MM.1S (cell line): ENCODE data around the gene LIPN.

ENCODE experiments used
- EZH2 ChIP-seq: fragments of 300-600 bp; sonication (generic); optimal IDR thresholded peaks from 2 replicates; pipeline ENCODE3; 2017; ENCODE audit warnings: low read depth, mild to moderate bottlenecking, antibody characterized with exemption, low read length, mixed read lengths
- EZH2phosphoT487 ChIP-seq: fragments of 300-600 bp; sonication (generic); IDR thresholded peaks from 2 replicates; pipeline ENCODE4 v1.6.1; 2018; ENCODE audit warnings: antibody characterized with exemption, low read length
- TF ChIP-seq, protein P1 (sequence below): fragments of 300-600 bp; sonication (generic); IDR thresholded peaks from 2 replicates; pipeline ENCODE4 v1.5.1; 2016; ENCODE audit warnings: antibody characterized with exemption, low read length, mixed read lengths

DNA sequence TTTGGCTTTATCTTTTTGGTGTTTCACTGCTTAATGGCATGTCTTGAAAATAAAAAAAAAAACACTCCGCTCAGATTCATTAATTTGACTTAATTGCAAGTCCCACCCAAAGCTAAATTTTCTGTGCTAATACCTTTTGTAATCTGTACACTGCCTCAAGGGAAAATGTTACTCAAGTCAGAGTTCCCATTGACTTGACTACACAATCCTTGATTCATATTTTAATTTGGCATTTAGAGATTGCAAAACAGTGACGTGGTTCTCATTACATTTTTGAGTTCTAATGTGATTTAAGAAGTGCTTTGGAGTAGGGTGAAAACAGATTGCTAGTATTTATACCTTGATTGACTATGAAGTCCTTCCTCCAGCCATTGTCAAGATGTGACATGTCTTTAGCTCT lies 21.4 kb downstream of the LIPN start:
- TF ChIP-seq, protein P1, sequence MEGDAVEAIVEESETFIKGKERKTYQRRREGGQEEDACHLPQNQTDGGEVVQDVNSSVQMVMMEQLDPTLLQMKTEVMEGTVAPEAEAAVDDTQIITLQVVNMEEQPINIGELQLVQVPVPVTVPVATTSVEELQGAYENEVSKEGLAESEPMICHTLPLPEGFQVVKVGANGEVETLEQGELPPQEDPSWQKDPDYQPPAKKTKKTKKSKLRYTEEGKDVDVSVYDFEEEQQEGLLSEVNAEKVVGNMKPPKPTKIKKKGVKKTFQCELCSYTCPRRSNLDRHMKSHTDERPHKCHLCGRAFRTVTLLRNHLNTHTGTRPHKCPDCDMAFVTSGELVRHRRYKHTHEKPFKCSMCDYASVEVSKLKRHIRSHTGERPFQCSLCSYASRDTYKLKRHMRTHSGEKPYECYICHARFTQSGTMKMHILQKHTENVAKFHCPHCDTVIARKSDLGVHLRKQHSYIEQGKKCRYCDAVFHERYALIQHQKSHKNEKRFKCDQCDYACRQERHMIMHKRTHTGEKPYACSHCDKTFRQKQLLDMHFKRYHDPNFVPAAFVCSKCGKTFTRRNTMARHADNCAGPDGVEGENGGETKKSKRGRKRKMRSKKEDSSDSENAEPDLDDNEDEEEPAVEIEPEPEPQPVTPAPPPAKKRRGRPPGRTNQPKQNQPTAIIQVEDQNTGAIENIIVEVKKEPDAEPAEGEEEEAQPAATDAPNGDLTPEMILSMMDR, result no peak
- TF ChIP-seq EZH2phosphoT487 (no peak), EZH2 (no peak)
